ENCODE measurements around the gene WDR88. TPM values are rescaled to one million over a fixed set of nuclear protein-coding genes. Genes with fewer than 3 reads are reported as not detected.

Gene WDR88
- total and polyA plus RNA-seq, 2 of the 13 experiments (the other 11 are each of a cell fraction or from before 2014, with no cell fraction given), result not detected

DNA sequence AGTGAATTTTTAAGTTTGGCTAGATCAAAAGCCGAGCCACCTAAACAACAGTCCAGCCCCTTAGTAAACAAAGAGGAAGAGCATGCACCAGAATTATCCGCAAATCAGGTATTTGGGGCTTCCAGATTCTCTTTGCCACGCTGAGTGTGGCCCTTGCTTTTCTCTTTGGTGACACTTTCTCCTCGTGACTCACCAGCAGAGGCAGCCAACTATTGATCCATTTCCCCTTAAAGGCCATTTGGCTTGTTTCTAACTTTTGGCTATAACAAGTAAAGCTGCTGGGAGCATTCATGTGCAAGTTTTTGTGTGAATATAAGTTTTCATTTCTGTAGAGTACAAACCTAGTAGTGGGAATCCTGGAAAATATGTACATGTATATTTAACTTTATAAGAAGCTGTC lies 17.6 kb upstream of the WDR88 start:
- Histone ChIP-seq H3K27ac (ENCODE audit: extremely low read length, insufficient read depth, low read length) (no peak overlapping the region), H3K79me2 (ENCODE audit: insufficient read depth, low read length) (no peaks in the 10 kb centered on the region), H4K20me1 (ENCODE audit: insufficient read depth, low read length) (no peaks in the 10 kb centered on the region), H3K4me1 (ENCODE audit: insufficient read depth, low read length) (no peaks in the 10 kb centered on the region), H2AFZ (ENCODE audit: low read length) (no peak overlapping the region), H3K9ac (ENCODE audit: insufficient read depth, low read depth, low read length) (no peak overlapping the region), H3K4me2 (ENCODE audit: low read depth, low read length) (no peak overlapping the region), H3K27me3 (ENCODE audit: control insufficient read depth in 1 of 2, insufficient read depth in 2 of 2, low read length in 2 of 2) (no peaks in the 10 kb centered on the region), H3K4me3 (replicated peaks in 1 of 3; ENCODE audit: insufficient read depth in 1 of 3, low read depth in 2 of 3, low read length in 3 of 3) (no peak overlapping the region), H3K36me3 (replicated peaks in 1 of 2; ENCODE audit: control insufficient read depth in 1 of 2, insufficient read depth in 2 of 2, low read length in 2 of 2) (peaks cover 21 to 59% of the 10 kb centered on the region in 2 experiments), H3K9me3 (ENCODE audit: low read length) (no peaks in the 10 kb centered on the region)
- ATAC-seq, result no peak
- no TSS peak for BruUV-seq (replicated peaks)
- POLR2A ChIA-PET, result no interaction called here
- no peak for FAIRE-seq
- in situ Hi-C loops (cut with HindIII; ENCODE audit: extremely low pct_ligation_motif_present, low pct_unique_long_range_greater_than_20kb), result no loop called here
- TF ChIP-seq NCOA1 (CRISPR knock-in tag; IDR thresholded peaks at IDR 0.05), result no peak
- TF ChIP-seq MTF1 (CRISPR knock-in tag; IDR thresholded peaks at IDR 0.05), result no peak
- CTCF ChIA-PET (ENCODE audit: low intra/inter-chr PET ratio, low total read pairs), result interaction anchor here (1.1 kb wide), 1 partner anchor 137 kb away, joined by 3 read pairs; no protein-coding TSS in a partner anchor
- no peak for DNase-seq (ENCODE audit: low spot score)
- 91% methylated on average over 4 of the region's 4 CpGs for WGBS (ENCODE audit: low lambda C conversion rate)
- intact Hi-C loops (cut with micrococcal nuclease; ENCODE audit: unreplicated experiment), result no loop called here

- intact Hi-C loops (cut with micrococcal nuclease; ENCODE audit: unreplicated experiment), result no loop called here
- FAIRE-seq, result no peak
Observed at GRCh38 chr19:33117501-33117900, 14.4 kb upstream of the WDR88 start.

More at GRCh38 chr19:33117501-33117900, 14.4 kb upstream of the WDR88 start:
- BruUV-seq (replicated peaks), result no TSS peak
- in situ Hi-C loops (cut with HindIII; ENCODE audit: extremely low pct_ligation_motif_present, low pct_unique_long_range_greater_than_20kb), result loop anchor here (5.0 kb wide), 1 partner anchor 140 kb away; no protein-coding TSS in a partner anchor
- no peak for DNase-seq (ENCODE audit: low spot score)
- TF ChIP-seq, protein P1, sequence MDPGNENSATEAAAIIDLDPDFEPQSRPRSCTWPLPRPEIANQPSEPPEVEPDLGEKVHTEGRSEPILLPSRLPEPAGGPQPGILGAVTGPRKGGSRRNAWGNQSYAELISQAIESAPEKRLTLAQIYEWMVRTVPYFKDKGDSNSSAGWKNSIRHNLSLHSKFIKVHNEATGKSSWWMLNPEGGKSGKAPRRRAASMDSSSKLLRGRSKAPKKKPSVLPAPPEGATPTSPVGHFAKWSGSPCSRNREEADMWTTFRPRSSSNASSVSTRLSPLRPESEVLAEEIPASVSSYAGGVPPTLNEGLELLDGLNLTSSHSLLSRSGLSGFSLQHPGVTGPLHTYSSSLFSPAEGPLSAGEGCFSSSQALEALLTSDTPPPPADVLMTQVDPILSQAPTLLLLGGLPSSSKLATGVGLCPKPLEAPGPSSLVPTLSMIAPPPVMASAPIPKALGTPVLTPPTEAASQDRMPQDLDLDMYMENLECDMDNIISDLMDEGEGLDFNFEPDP (CRISPR knock-in tag; conservative IDR thresholded peaks at IDR 0.05), result no peak
- TF ChIP-seq TRIM24 (CRISPR knock-in tag; IDR thresholded peaks at IDR 0.05) (no peak), BHLHE40 (IDR thresholded peaks at IDR 0.05; ENCODE audit: low read length) (no peak)
- no peaks in the 10 kb centered on the region for H3K9me3 ChIP-seq (ENCODE audit: low read length)
- peaks cover 12 to 39% of the 10 kb centered on the region in 2 experiments for H3K36me3 ChIP-seq (replicated peaks in 1 of 2; ENCODE audit: control insufficient read depth in 1 of 2, insufficient read depth in 2 of 2, low read length in 2 of 2)
- H2AFZ ChIP-seq (ENCODE audit: low read length), result no peak overlapping the region
- no peak for ATAC-seq
- H3K4me2 ChIP-seq (ENCODE audit: low read depth, low read length), result no peak overlapping the region
- H3K27ac ChIP-seq (ENCODE audit: extremely low read length, insufficient read depth, low read length), result no peak overlapping the region
- CTCF ChIA-PET (ENCODE audit: low intra/inter-chr PET ratio, low total read pairs), result no interaction called here
- 97% methylated on average over 5 of the region's 8 CpGs for WGBS (ENCODE audit: low lambda C conversion rate)
- no peak overlapping the region for H3K4me3 ChIP-seq (replicated peaks in 1 of 3; ENCODE audit: insufficient read depth in 1 of 3, low read depth in 2 of 3, low read length in 3 of 3)
- H3K4me1 ChIP-seq (ENCODE audit: insufficient read depth, low read length), result no peaks in the 10 kb centered on the region
- POLR2A ChIA-PET, result no interaction called here
- no peaks in the 10 kb centered on the region for H4K20me1 ChIP-seq (ENCODE audit: insufficient read depth, low read length)
- no peaks in the 10 kb centered on the region for H3K79me2 ChIP-seq (ENCODE audit: insufficient read depth, low read length)
- H3K27me3 ChIP-seq (ENCODE audit: control insufficient read depth in 1 of 2, insufficient read depth in 2 of 2, low read length in 2 of 2), result no peaks in the 10 kb centered on the region
- H3K9ac ChIP-seq (ENCODE audit: insufficient read depth, low read depth, low read length), result no peak overlapping the region
